Measurements from ENCODE around the gene RITA1.

- TF ChIP-seq CTCF (IDR thresholded peaks at IDR 0.05), result no peak
- no peak for TF ChIP-seq POLR2A (IDR thresholded peaks at IDR 0.05)
These were observed 14.6 kb upstream of the RITA1 start for GRCh38 chr12:113170926-113171325.

All from testis (tissue), 2 donors.